ENCODE data around the gene SEMA4D. TPM values are rescaled to one million over a fixed set of nuclear protein-coding genes. Genes with fewer than 3 reads are reported as not detected.

Gene SEMA4D
- polyA plus RNA-seq, 1 donor from 2014 or later, result 34.0 TPM

DNA sequence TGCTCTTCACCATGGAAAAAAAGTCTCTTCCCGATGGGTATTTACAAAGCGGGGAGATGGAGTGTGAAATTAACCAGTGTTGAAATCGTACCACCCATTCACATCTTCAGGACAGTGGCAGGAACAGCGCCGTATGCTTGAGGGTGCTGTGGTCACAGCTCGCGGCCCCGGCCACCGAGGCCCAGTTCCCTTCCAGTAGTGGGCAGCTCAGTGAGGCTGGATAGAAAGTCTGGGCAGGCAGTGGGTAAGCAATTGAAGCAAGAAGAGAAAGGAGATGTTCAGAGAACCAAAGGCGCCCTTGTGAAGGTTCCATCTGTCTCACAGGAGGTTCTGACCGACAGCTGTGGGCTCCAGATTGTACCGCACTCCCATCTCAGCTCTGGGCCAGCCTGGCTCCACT is 120.5 kb downstream of the SEMA4D start:
- Histone ChIP-seq H3K27ac (ENCODE audit: low read length) (no peak overlapping the region), H3K4me2 (ENCODE audit: low read length) (no peak overlapping the region), H4K20me1 (ENCODE audit: insufficient read depth) (no peaks in the 10 kb centered on the region), H3F3A (ENCODE audit: insufficient read depth, low read length, poor library complexity, severe bottlenecking) (no peaks in the 10 kb centered on the region), H3K79me2 (replicated peaks; ENCODE audit: insufficient read depth, low read length) (no peaks in the 10 kb centered on the region), H3K9ac (ENCODE audit: low read length) (no peak overlapping the region), H3K27me3 (ENCODE audit: insufficient read depth, low read depth, low read length) (no peaks in the 10 kb centered on the region), H3K4me3 (ENCODE audit: low read length) (no peak overlapping the region), H2AFZ (ENCODE audit: low read depth, low read length) (no peak overlapping the region), H3K9me2 (ENCODE audit: insufficient read depth, low read length) (no peaks in the 10 kb centered on the region), H3K36me3 (ENCODE audit: insufficient read depth, low read length) (no peaks in the 10 kb centered on the region), H3K9me3 (ENCODE audit: low read length) (no peaks in the 10 kb centered on the region)
- TF ChIP-seq, protein P1, sequence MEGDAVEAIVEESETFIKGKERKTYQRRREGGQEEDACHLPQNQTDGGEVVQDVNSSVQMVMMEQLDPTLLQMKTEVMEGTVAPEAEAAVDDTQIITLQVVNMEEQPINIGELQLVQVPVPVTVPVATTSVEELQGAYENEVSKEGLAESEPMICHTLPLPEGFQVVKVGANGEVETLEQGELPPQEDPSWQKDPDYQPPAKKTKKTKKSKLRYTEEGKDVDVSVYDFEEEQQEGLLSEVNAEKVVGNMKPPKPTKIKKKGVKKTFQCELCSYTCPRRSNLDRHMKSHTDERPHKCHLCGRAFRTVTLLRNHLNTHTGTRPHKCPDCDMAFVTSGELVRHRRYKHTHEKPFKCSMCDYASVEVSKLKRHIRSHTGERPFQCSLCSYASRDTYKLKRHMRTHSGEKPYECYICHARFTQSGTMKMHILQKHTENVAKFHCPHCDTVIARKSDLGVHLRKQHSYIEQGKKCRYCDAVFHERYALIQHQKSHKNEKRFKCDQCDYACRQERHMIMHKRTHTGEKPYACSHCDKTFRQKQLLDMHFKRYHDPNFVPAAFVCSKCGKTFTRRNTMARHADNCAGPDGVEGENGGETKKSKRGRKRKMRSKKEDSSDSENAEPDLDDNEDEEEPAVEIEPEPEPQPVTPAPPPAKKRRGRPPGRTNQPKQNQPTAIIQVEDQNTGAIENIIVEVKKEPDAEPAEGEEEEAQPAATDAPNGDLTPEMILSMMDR (IDR thresholded peaks at IDR 0.05; ENCODE audit: poor library complexity, severe bottlenecking), result no peak
- TF ChIP-seq MXI1 (conservative IDR thresholded peaks at IDR 0.05; ENCODE audit: poor library complexity, severe bottlenecking) (no peak), SMC3 (conservative IDR thresholded peaks at IDR 0.05; ENCODE audit: poor library complexity) (no peak), RAD21 (conservative IDR thresholded peaks at IDR 0.05) (no peak), POLR2AphosphoS5 (IDR thresholded peaks at IDR 0.05) (no peak), TAF1 (IDR thresholded peaks at IDR 0.05; ENCODE audit: low read depth) (no peak), EP300 (conservative IDR thresholded peaks at IDR 0.05; ENCODE audit: poor library complexity, severe bottlenecking) (no peak), EZH2 (IDR thresholded peaks at IDR 0.05; ENCODE audit: borderline replicate concordance, insufficient read depth, low read length, poor library complexity, severe bottlenecking) (no peak)
- TF ChIP-seq, protein P2, sequence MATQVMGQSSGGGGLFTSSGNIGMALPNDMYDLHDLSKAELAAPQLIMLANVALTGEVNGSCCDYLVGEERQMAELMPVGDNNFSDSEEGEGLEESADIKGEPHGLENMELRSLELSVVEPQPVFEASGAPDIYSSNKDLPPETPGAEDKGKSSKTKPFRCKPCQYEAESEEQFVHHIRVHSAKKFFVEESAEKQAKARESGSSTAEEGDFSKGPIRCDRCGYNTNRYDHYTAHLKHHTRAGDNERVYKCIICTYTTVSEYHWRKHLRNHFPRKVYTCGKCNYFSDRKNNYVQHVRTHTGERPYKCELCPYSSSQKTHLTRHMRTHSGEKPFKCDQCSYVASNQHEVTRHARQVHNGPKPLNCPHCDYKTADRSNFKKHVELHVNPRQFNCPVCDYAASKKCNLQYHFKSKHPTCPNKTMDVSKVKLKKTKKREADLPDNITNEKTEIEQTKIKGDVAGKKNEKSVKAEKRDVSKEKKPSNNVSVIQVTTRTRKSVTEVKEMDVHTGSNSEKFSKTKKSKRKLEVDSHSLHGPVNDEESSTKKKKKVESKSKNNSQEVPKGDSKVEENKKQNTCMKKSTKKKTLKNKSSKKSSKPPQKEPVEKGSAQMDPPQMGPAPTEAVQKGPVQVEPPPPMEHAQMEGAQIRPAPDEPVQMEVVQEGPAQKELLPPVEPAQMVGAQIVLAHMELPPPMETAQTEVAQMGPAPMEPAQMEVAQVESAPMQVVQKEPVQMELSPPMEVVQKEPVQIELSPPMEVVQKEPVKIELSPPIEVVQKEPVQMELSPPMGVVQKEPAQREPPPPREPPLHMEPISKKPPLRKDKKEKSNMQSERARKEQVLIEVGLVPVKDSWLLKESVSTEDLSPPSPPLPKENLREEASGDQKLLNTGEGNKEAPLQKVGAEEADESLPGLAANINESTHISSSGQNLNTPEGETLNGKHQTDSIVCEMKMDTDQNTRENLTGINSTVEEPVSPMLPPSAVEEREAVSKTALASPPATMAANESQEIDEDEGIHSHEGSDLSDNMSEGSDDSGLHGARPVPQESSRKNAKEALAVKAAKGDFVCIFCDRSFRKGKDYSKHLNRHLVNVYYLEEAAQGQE (IDR thresholded peaks at IDR 0.05; ENCODE audit: borderline replicate concordance), result no peak

DNA sequence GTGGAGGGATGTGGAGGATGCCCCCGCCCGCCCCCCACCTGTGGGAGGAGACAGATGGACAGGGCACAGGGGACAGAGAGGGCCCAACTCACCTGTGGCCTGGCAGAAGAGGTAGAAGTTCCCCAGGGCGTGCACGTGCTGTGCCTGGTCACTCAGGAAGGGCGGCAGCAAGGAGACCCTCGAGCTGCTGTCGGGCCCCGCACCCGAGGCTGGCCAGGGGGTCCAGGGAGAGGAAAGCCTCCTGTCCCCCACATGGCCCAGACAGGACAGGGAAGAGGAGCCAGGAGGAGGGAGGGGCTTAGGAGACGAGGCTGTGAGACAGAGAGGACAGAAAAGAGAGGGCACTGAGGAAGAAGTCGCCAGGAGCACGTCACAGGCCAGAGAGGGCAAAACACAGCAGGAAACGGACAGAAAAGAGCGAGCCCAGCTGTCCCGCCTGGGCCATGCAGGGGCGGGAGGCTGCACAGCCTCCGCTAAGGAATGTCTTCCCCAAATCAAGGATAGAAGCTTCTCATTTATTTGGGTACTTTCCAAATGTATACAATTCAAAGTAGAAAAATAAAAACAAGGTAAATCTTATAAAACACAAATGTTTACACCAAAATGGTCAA is 121.1 kb downstream of the SEMA4D start:
- Histone ChIP-seq H3K4me2 (ENCODE audit: low read length) (no peak overlapping the region), H3K79me2 (replicated peaks; ENCODE audit: insufficient read depth, low read length) (no peaks in the 10 kb centered on the region), H3K9ac (ENCODE audit: low read length) (no peak overlapping the region), H4K20me1 (ENCODE audit: insufficient read depth) (no peaks in the 10 kb centered on the region), H2AFZ (ENCODE audit: low read depth, low read length) (no peak overlapping the region), H3K36me3 (ENCODE audit: insufficient read depth, low read length) (no peaks in the 10 kb centered on the region), H3K27ac (ENCODE audit: low read length) (no peak overlapping the region), H3K9me3 (ENCODE audit: low read length) (no peaks in the 10 kb centered on the region), H3K27me3 (ENCODE audit: insufficient read depth, low read depth, low read length) (no peaks in the 10 kb centered on the region), H3K9me2 (ENCODE audit: insufficient read depth, low read length) (no peaks in the 10 kb centered on the region), H3F3A (ENCODE audit: insufficient read depth, low read length, poor library complexity, severe bottlenecking) (no peaks in the 10 kb centered on the region), H3K4me3 (ENCODE audit: low read length) (no peak overlapping the region)
- TF ChIP-seq TAF1 (IDR thresholded peaks at IDR 0.05; ENCODE audit: low read depth), result no peak
